HG03520 (cell line): Measurements from ENCODE around the gene RMRP.
A peak's percentile ranks its signal among the peaks of the same experiment; 100 is the strongest.

Experiments used
- ATAC-seq: cut with Tn5 transposase; IDR thresholded peaks from one replicate; pipeline ENCODE4 v1.9.1; 2021; ENCODE audit warnings: mild to moderate bottlenecking, moderate library complexity; ENCODE audit not compliant: unreplicated experiment

The RMRP gene

DNA sequence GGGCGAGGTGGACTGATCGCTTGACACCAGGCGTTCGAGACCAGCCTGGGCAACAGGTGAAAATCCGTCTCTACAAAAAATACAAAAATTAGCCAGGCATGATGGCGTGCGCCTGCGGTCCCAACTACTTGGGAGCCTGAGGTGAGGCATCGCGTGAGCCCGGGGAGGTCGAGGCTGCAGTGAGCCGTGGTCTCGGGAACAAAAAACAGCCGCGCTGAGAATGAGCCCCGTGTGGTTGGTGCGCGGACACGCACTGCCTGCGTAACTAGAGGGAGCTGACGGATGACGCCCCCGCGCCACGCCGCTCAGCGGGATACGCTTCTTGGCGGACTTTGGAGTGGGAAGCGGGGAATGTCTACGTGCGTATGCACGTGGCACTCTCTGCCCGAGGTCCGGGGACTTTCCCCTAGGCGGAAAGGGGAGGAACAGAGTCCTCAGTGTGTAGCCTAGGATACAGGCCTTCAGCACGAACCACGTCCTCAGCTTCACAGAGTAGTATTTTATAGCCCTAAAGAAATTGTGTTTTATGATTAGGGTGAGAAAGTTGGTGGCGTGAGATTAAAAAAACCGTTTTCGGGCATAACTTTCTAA is at the start of gene RMRP:
TSS of gene RMRP (minus strand) at position 474 of the 591 bp plus-strand sequence.
- peak; percentile 84 for ATAC-seq

DNA sequence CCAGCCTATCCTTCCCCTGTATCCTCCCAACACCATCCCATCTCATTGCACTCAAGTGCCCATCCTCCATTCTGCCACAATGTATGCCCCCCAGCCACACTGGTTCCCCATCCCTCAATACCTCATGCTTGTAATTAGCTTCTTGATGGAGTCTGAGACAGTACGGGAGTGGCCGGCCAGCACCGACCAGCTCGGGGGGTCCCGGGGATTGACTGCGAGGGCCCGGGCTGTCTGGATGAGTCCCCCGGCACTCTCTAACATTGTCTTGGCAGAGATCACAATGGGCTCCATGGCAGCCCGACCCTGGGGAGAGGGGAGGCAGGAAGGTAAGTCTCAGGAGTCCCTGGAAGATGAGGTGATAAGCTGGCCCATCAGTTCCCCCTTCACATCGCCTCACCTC is 49.1 kb upstream of the RMRP start:
- no peak for ATAC-seq

DNA sequence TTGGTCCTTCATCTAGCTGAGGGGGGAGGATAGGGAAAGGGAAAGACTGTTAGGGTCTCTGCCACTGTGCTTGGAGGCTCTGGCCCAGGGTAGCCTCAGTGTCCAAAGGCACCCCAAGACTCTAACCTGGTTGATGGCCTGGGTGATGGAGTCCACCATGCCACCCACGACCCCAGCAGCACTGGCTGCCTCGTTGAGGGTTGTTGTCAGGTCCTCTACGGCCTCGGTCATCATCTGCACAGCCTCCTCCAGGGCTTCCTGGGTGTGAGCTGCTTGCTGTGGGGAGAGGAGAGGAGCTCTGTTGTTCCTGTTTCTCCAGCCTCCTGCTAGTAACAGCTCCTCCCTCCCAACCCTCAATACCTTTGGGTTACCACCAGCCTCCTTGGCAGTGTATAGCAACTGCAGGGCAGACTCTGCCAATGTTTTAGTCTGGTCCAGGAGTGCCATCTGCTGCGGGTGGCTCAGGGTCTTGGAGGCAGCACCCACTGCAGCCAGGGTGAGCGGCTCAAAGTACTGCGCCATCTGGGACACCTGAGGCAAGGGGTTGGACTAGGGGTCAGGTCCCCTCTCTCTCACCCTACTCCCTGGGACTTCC is 48.1 kb upstream of the RMRP start:
- ATAC-seq = no peak

DNA sequence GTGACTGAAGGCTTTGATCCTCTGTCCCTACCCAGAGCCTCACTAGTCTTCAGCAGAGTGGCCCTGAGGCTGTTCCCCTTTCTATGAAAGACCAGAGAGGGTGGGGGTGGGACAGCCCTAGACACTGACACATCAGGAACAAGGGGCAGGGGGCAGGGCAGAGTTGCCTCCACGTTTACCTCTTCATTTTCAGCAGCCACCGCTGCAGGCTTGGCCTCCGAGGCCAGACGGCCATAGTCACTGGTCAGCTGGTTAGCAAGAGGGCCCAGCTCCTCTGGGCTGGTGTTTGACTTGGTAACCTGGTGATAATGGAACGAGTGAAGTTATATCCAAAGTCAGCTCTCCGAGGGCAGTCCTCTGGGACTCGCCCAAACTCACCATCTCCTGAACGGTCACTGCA is 47.6 kb upstream of the RMRP start:
- no peak for ATAC-seq

DNA sequence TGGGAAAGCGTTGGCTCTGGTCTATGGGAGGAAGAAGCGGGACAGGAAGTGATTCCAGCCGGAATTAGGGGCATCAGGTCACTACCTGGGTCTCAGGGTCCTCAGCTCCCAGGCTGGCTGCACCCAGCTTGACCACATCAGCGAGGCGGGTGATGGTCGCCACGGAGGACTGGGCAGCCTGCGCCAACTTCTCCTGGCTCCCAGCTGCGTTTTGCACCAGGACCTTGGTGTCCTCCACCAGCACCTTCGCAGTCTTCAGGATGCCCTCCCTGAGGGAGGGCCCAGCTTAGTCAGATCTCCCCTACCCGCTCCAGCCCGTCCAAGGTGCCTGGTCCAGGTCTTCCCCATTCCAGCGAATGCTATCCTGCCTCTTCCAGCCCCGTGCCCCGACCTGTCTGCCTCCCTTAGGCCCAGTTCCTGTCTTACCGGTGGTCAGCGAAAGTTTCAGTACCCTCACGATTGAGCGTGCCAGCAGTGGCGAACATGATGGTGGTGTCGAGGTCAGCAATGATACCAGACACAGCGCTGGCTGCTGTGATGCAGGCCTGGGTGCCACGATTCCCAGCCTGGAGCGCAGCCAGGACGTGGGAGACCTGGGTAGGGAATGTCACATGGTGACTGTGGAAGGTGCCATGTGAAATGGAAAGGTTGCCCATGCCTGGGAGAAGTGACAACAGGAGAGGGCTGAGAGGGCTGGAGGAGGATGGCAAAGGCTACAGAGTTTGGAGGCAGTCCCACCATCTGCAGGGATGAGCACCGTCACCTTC is 46.3 kb upstream of the RMRP start:
- no peak for ATAC-seq

DNA sequence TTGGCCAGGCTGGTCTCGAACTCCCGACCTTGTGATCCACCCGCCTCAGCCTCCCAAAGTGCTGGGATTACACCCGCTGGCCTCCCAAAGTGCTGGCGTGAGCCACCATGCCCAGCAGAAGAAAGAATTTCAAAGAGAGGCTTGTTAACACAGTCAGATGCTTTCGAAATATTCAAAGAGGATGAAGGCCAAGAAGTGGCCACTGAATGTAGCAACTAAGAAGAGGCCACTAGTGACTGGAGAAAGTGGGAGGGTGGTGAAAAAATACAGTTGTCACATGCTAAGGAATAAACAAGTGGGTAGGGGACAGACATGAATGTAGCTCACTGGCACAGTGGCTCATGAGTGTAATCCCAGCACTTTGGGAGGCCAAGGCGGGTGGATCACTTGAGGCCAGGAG is 44.9 kb upstream of the RMRP start:
- ATAC-seq = no peak

DNA sequence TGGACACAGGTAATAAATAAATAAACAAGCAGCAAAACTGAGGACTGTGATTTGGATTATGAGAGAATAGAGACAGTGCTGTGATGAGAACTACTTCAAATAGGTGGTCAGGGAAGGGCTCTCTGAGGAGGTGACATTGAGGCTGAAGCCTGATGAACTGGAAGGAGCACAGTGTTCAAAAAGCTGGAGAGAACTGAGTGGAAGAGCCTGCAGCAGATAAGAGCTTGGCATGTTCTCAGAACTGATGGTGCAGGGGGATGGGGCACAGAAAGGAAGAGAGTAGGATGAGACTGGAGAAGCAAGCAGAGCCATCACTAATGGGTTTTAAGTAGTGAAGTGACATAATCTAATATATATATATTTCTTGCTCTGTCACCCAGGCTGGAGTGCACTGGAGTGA is 43.1 kb upstream of the RMRP start:
- ATAC-seq = no peak

DNA sequence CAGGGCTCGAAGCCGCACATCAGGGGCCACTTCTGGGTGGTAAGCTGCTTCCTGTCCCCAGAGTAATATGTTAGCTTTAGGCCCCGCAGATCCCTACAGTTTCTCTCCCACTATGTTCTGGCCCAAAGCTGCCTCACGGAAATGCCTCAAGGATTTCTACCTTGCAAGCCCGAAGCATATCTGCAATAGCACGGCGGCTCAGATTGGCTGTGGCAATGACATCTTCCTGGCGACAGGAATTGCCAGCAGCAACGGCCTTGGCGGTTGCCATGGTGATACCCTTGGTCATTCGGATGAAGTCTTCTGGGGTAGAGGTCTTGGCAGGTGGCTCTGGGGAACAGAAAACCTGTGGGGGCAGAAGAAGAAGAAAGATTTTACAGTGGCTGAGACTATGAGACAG is 42.2 kb upstream of the RMRP start:
- ATAC-seq = no peak

DNA sequence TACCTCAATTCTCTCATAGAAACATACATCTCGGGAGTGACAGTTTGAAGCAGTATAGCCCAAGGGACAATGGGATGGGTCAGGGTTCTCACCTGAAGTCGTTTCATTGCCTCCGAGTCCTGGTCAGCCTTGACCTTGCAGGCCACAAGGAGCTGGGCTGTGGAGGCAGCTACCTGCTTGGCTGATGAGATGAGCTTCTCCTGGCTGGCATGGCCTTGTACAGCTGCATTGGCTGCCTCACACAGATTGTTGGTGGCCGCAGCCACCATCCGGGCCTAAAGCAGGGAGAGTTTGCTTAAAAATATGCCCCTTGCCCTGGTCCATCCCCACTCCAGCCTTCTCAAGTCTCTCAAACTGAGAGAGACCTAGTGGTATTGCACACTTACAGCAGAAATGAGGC is 40.4 kb upstream of the RMRP start:
- ATAC-seq = no peak

DNA sequence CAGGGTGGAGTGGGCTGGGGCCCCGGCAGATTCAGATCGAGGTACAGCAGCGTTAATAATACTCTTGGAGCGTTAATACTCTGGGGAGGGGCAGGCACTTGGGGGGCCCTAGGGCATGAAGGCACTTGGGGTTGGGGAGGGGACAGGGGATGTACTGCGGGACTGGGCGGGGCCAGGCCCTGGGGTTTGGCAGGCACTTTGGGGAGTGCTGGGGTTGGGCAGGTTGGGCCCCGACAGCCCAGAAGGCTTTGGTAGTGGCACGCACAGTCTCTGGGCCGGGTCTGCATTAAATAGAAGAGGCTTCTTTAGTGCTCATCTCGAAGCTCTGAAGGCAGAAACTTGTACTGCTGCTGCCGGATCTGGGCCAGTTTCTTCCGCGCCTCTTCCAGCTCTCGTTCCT is 39.7 kb upstream of the RMRP start:
- no peak for ATAC-seq

DNA sequence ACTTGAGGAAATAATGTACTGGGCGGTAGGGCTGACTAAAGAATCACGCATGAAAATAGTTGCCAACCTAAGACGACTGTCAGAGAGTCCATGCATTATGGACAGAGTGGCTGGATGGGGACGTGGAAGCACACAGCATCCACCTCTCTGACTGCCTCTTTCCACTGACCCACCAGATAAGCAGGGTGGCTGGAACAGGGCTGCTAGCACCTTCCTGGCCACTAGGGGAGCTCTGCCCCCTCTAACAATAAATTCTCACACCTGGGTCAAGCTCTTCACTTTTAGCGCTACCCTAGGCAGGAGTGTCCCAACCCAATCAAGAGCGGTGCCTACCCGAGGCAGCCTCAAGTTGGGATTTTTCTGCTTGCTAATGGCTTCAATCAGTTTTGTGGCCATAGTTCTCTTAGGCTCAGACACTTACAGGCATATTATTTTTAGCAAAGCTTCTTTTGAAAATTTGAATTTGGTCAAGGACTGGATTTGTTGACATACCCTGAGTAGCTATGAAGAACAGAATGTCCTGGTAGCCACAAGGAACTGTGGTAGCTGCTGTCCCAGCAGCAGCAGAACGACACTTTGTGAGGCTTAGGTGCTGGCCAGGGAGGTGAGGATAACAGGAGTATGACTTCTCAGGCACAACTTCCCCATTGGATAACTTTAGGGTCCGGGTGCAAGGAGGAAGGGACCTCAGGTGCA is 38.8 kb upstream of the RMRP start:
- peak; percentile 76 for ATAC-seq

DNA sequence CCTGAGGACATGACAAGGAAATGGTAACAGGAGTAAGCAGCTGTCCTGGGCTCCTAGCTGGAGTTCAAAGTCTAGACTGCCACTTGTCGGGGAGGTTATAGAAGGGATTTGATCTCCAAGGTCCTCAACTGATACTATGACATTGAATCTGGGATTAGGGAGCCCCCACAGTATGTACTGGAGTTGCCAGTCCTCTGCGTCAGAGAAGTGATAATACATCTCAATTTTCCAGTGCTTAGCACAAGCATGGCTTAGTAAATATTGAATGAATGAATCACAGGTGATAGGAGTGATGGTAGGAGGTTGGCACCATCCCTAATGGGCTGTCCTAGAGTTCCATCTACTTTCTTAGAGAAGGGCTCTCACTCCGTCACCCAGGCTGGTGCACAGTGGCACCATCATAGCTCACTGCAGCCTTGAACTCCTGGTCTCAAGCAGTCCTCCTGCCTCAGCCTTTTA is 38.2 kb upstream of the RMRP start:
- ATAC-seq = no peak

DNA sequence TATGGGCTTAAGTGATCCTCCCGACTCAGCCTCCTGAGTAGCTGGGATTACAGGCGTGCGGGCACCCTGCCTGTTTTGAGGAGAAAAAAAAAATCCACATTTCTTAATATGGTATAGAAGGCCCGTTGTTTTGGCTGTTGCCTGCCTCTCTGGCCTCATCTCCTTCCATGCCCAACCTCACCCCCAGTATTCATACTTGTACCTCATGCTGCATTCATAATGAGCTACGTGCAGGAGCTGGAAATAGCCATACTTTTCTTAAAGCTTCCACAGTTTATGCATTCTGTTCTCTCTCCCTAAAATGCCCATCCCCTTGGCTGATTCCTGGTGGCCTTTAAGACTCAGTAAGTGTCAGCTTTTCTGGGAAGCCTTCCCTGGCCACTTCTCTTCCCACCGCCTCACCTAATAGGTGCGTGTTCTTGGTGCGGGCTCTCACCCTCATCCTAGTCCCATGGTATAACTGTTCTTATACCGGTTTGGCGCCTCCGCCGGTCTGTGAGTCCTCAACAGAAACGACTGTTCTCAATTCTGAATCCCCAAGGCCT is 34.0 kb upstream of the RMRP start:
- no peak for ATAC-seq

DNA sequence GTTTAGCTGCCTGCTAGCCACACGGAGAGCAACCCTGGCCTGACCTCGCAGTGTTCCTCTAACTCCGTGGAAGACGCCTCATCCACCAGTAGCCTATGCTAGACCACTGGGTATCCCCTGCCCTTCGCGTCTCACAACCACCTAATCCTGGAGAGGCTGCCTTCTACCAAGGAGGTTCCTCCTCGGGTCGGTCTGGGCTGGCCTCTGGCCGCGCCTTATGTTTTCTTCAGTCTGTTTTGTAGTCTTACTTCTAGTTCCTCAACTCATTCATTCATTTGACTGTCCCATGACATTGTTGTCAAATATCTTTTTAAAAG is 33.5 kb upstream of the RMRP start:
- ATAC-seq = no peak

DNA sequence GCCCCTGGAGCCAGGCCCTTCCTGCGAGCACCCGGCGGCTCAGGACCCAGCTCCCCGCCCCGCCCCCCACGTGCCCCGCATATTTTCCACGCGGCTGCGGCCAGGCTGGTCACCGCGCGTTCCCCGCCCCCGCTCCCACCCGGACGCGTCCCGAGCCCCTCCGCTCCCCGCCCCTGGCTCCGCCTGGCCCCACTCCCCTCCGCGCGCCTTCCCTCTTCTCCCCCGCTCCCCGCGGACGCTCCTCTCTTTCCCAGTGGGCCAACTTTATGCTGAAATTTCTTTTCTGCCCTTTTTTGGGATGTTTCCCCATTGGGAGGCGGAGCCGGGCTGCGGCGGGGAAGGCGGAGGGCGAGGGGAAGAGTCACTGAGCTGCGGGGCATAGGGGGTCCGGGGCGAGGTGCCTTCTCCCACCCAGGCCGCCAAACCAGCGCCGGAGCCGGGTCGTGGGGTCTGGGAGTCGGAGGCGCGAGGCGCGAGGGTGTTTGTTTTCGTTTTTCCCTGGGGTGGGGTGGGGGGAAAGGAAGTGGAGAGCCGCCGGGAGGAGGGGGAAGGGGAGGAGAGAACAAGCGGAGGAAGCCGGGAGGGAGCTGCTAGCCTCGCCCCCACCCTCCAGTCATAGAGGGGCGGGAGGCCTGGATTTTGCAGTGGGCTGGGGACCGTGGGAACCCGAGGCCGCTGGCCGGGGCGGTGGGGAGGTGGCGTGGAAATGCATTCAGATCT is 33.0 kb upstream of the RMRP start:
- ATAC-seq = no peak

DNA sequence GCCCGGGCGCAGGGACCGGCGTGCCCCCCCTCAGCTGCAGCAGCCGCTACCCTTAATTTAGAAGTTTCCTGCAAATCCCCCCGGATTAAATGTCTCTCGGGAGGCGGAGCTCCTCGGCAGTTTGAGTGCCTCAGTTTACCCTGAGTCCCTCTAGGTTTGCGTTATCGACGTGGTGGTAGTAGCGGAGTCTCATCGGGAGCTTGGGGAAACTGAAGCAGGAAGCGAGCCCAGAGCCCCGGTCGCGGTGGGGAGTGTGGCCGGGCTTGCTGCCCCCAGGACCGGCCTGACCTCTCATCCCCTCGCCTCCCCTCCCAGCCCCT is 32.4 kb upstream of the RMRP start:
- ATAC-seq = no peak

DNA sequence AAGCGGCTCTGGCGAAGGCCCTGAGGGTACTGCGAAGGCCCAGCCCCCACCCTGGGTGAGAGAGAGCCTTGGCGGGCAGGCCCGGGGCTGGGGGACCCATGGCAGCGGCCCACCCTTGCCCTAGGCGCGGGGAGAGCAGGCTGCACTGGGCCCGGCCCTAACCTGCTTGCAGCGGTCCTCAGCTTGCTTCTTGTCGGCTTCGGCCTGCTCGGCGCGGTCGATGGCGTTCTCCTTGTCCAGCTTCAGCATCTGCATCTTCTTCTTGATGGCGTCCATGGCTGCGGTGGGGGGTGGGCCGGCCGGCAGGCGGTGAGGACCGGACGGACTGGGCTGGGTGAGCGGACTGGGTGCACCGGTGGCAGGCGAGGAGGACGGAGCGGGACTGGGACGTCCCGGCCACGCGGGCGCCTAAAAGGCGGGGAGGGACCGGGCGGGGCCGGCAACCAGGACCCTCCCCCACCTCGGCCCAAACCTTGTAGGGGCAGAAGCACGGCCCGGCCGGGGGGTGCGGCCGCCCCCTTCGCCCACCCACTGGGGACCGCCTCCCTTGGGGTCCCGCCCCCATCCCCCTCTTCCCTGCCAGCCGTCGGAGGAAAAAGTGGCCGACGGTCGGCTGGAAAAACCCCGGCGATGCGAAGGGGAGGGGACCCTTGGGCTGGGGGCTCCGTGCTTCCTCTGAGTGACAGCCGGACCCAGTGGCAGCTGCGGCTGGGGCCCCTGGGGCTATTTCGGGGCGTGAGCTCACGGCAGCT is 31.9 kb upstream of the RMRP start, which contains the start of gene TPM2:
TSS of gene TPM2 (minus strand) at position 384 of the 752 bp plus-strand sequence. CDS start at position 276, 108 bp downstream.
- ATAC-seq = no peak

DNA sequence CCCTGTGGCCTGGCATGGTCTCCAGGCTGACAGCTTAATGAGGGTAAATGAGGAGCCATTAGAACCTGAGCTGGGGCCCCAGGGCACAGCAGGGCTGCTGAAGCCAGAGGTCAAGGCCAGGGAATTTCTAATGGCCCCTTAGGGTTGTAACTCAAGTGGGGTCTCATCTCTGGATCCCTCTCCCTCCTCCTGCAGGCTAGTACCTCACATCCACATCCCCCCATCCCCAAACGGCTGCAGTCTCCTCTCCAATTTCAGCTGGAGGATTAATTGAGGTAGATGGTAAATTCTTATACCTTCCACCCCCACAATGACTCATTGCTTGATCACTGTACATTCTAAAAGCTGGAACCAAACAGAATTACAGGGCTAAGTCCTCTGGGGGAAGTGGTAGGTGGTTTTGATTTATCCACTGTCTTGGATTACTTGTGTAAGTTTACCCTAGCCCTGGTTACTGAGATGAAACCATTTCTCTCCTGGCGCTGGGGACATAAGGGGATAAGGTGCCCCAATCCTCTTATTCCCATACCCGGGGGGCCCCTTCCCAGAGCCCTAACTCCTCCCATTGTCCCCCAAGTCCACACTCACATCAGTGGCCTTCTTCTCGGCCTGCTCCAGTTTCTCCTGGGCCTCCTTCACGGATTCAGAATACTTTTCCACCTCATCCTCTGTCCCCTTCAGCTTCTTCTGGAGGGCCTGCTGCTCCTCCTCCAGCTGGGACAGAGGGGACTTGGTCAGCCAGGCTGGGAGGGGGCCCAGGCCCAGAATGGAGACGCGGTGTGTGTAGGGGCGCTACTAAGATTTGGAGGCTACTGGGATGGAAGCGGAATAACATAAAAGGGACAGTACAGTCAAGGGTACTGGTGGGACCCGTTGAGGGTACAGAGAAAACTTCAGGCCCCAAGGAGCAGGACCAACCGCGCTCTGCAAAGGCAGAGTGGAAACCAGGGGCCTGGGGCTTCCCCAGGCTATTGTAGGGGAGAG is 31.0 kb upstream of the RMRP start:
- ATAC-seq = no peak

DNA sequence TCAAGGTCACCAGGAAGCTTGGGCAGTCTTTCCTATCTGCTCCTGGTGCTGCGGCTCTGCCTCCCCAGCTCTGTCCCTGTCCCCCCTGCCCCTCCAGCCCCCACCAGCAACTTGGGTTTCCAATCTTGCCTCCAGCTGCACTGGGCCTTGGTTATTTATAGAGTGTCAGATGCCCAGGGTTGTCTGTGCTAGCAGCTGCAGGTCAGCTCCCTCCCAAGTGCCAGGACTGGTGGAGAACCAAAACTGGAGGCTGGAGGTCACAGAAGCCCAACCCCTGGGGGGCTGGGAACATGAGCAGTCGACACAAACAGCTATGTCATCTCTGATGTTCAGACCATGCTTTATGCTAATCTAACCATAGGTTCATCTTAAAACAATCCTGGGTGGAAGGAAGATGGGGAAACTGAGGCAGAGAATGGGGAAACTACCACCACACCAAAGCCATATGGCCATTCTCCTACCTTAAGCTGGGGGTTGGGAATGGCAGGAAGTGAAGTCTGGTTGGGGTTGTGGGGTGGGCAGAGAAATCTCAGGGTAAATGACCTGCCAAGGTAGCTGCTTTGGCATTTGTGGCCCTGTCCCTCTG is 30.2 kb upstream of the RMRP start:
- ATAC-seq = no peak
